HG02678 (cell line): Measurements from ENCODE around the gene PSMC4.
A peak's percentile ranks its signal among the peaks of the same experiment; 100 is the strongest.
"Not testable (repeated sequence)": the region's sequence is repeated elsewhere in the genome, so short reads cannot be mapped to it uniquely, and the experiment has no call there.

Experiments
- ATAC-seq: cut with Tn5 transposase; IDR thresholded peaks from one replicate; pipeline ENCODE4 v1.9.1; 2021; ENCODE audit warnings: mild to moderate bottlenecking, moderate library complexity; ENCODE audit not compliant: unreplicated experiment

PSMC4 gene

GRCh38 chr19:39943586-39943985 is 27.4 kb upstream of the PSMC4 start:
- ATAC-seq: no peak

DNA sequence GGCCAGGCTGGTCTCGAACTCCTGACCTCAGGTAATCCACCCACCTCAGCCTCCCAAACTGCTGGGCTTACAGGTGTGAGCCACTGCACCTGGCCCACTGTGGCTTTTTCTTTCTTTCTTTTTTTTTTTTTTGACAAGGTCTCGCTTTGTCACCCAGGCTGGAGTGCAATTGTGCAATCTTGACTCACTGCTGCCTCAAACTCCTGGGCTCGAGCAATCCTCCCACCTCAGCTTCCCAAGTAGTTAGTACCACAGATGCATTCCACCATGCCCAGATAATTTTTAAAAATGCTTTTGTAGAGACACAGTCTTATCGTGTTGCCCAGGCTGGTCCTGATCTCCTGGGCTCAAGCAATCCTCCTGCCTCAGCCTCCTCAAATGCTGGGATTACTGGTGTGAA is 24.4 kb upstream of the PSMC4 start:
- ATAC-seq: no peak

DNA sequence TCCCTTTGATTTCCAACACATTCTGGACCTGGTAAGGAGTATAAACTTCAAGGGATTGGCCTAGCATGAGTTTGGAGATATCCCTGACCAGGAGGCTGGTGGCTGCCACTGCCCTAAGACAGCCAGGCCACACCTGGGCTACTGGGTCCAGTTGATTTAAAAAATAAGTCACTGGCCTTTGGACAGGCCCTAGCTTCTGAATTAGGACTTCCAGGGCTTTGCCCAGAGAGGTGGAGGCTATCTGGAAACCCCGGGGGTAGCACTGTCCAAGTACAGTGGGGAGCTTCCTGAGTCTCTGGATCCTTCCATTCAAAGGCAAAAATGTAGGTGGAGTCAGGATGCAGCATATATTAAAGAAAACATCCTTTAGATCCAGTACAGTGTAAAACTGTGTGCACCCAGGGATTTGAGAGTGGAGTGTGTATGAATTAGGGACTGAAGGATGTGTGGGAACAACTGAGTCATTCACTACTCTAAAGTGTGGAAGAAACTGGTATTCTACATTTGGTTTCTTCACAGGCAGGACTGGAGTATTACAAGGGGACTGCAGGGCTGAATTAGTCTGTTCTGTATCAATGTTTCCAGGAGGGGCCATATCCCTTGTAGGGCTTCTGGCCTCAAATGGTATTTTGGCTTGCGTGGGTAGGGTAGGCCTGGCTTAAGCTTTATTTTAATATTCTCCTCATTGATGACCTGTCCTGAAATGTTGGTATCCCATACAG is 21.8 kb upstream of the PSMC4 start:
- ATAC-seq: no peak

- ATAC-seq: no peak
These were observed 19.8 kb upstream of the PSMC4 start for GRCh38 chr19:39951065-39951650.

GRCh38 chr19:39951686-39952085 is 19.3 kb upstream of the PSMC4 start:
- no peak for ATAC-seq

- ATAC-seq: no peak
These were observed 17.1 kb upstream of the PSMC4 start for GRCh38 chr19:39953915-39954314.

DNA sequence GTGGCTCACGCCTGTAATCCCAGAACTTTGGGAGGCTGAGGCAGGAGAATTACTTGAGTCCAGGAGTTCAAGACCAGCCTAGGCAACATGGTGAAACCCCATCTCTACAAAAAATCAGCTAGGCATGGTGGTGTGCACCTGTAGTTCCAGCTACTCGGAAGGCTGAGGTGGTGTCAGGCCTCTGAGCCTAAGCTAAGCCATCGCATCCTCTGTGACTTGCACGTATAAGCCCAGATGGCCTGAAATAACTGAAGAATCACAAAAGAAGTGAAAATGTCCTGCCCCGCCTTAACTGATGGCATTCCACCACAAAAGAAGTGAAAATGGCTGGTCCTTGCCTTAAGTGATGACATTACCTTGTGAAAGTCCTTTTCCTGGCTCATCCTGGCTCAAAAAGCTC is 13.1 kb upstream of the PSMC4 start:
- not testable (repeated sequence) for ATAC-seq

GRCh38 chr19:39958942-39959341 is 12.0 kb upstream of the PSMC4 start:
- ATAC-seq: not testable (repeated sequence)

GRCh38 chr19:39959407-39959806 is 11.6 kb upstream of the PSMC4 start:
- ATAC-seq: not testable (repeated sequence)

DNA sequence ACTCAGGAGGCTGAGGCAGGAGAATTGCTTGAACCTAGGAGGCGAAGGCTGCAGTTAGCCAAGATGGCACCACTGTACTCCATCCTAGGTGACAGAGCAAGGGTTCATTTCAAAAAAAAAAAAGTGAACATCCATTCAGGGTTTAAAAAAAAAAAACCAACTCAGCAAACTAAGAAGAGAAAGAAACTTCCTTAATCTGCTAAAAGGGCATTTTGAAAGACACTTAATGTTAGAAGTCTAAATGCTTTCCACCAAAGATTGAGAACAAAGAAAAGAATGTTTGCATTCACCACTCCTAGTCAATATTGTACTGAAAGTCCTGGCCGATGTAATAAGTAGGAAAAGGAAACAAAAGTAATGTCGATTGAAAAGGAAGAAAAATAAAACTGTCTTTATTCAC is 7.1 kb upstream of the PSMC4 start:
- no peak for ATAC-seq

DNA sequence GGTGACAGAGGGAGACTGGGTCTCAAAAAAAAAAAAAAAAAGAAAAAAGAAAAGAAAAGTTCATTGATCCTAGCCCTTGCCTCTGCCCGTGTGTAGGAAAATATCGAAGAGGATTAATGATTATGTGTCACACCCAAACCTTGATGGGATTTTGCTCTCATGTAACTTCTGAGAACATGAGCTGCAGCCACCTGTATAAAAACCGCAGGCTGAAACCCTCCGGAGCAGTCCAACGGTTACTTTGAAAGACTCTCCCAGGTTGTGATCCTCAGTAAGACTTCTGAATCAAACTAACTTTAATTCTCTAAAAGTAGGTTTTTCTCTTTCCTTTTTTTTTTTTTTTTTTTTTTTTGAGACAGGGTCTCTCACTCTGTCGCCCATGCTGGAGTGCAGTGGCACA is 4.3 kb upstream of the PSMC4 start:
- ATAC-seq: no peak

DNA sequence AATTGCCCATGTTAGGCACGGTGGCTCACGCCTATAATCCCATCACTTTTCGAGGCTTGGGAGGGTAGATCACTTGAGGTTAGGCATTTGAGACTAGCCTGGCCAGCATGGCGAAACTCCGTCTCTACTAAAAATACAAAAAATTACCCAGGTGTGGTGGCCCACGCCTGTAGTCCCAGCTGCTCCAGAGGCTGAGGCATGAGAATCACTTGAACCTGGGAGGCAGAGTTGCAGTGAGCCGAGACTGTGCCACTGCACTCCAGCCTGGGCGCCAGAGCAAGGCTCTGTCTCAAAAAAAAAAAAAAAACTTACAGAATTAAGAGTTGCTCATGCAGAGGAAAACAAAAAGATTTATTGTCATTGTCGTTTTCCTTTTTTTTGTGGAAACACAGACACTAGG is 3.4 kb upstream of the PSMC4 start:
- ATAC-seq: no peak

GRCh38 chr19:39968789-39969188 is 2.2 kb upstream of the PSMC4 start:
- ATAC-seq: no peak

DNA sequence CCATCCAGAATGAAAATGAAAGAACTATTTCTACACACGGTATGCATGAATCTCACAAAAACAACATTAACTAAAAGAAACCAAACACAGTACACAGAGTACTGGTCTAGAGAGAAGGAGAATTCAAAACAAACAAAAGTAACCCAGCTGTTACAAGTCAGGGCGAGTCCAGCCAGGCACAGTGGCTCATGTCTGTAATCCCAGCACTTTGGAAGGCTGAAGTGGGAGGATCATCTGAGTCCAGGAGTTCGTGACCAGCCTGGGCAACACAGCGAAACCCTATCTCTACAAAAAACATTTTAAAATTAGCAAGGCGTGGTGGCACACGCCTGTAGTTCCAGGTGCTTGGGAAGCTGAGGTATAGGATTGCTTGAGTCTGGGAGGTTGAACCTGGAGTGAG is 1.7 kb upstream of the PSMC4 start:
- no peak for ATAC-seq

- ATAC-seq: no peak
These were observed 1.1 kb upstream of the PSMC4 start for GRCh38 chr19:39969681-39970424.

- ATAC-seq: peak; percentile 8
These were observed 615 bp upstream of the PSMC4 start for GRCh38 chr19:39970425-39970674.

- no peak for ATAC-seq
These were observed 543 bp downstream of the PSMC4 start for GRCh38 chr19:39971380-39972035.

GRCh38 chr19:39974377-39975155 is 3.6 kb downstream of the PSMC4 start:
- ATAC-seq: no peak

GRCh38 chr19:39982883-39983282 is 11.9 kb downstream of the PSMC4 start:
- no peak for ATAC-seq

DNA sequence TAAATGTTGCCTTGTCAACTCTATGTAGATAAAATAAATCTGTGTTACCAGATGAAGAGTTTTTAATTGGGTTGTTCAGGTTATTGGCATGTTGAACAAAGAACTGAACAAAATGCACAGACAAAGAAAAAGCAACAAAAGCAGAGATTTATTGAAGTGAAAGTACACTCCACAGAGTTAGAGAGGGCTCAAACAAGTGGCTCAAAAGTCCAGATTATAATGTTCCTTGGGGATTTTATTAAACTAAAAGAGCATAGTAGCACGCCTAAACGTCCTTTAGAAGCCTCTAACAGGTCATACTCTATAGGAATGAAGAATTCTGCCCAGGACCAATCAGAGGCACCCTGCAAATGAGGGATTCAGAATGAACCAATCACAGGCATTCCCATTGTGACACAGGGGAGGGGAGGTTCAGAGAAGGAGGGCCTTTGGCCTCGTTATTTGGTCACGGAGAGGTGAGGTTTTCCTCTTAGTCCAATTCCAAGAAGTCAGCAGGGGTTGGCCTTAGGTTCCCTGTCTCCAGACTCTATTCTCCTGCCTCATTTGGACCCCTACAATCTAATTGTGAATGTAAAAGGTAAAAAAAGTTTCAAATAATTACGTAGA is 12.8 kb downstream of the PSMC4 start:
- ATAC-seq: no peak

DNA sequence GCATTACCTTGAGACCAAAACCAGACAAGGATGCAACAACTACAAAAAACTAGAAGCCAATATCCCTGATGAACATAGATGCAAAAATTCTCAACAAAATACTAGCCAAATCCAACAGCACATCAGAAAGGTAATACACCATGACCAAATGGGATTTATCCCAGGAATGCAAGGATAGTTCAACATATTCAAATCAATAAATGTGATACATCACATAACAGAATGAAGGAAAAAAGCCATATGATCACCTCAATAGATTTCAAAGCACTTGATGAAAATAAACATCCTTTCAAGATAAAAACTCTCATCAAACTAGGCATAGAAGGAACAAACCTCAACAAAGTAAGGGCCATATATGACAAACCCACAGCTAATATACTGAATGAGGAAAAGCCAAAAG is 15.7 kb downstream of the PSMC4 start:
- no peak for ATAC-seq
